Erythroblast (primary cell): ENCODE measurements around the gene KRTCAP2.

Experiments used
- GATA1 ChIP-seq: IDR thresholded peaks from 2 replicates; pipeline ENCODE4 v1.6.1; 2011; ENCODE audit warnings: low read depth, mild to moderate bottlenecking, control low read depth, low read length, moderate library complexity
- POLR2A ChIP-seq: IDR thresholded peaks from 2 replicates; pipeline ENCODE4 v1.6.1; 2011; ENCODE audit warnings: mild to moderate bottlenecking, low read length

- TF ChIP-seq POLR2A: no peak
- no peak for TF ChIP-seq GATA1
Observed at GRCh38 chr1:155130272-155131006, 42.7 kb downstream of the KRTCAP2 start.
